ENCODE results near the gene MIF.
"Not testable (repeated sequence)": the region's sequence is repeated elsewhere in the genome, so short reads cannot be mapped to it uniquely, and the experiment has no call there.

MIF gene

GRCh38 chr22:23903328-23903971 is 9.3 kb downstream of the MIF start:
- DNase-seq (ENCODE audit: low read depth), result no peak

- DNase-seq (ENCODE audit: low read depth), result no peak
Measured at GRCh38 chr22:23904573-23905254, 10.5 kb downstream of the MIF start.

- DNase-seq (ENCODE audit: low read depth), result no peak
Measured at GRCh38 chr22:23906641-23907040, 12.5 kb downstream of the MIF start.

GRCh38 chr22:23907423-23907822 is 13.2 kb downstream of the MIF start:
- not testable (repeated sequence) for DNase-seq (ENCODE audit: low read depth)

- no peak for DNase-seq (ENCODE audit: low read depth)
Measured at GRCh38 chr22:23908587-23909205, 14.5 kb downstream of the MIF start.

- DNase-seq (ENCODE audit: low read depth), result no peak
Measured at GRCh38 chr22:23909296-23909898, 15.2 kb downstream of the MIF start.

- no peak for DNase-seq (ENCODE audit: low read depth)
Measured at GRCh38 chr22:23910496-23911190, 16.5 kb downstream of the MIF start.

- DNase-seq (ENCODE audit: low read depth), result no peak
Measured at GRCh38 chr22:23911318-23911980, 17.3 kb downstream of the MIF start.

- no peak for DNase-seq (ENCODE audit: low read depth)
Measured at GRCh38 chr22:23912293-23912903, 18.2 kb downstream of the MIF start.

- DNase-seq (ENCODE audit: low read depth), result no peak
Measured at GRCh38 chr22:23913306-23913660, 19.1 kb downstream of the MIF start.

- peak; percentile 97 for DNase-seq (ENCODE audit: low read depth)
Measured at GRCh38 chr22:23913661-23914353, 19.6 kb downstream of the MIF start.

GRCh38 chr22:23915290-23915689 is 21.1 kb downstream of the MIF start:
- DNase-seq (ENCODE audit: low read depth), result no peak

GRCh38 chr22:23920267-23920611 is 26.1 kb downstream of the MIF start:
- not testable (repeated sequence) for DNase-seq (ENCODE audit: low read depth)

- DNase-seq (ENCODE audit: low read depth), result not testable (repeated sequence)
Measured at GRCh38 chr22:23921586-23922201, 27.5 kb downstream of the MIF start.

- DNase-seq (ENCODE audit: low read depth), result no peak
Measured at GRCh38 chr22:23922921-23923320, 28.7 kb downstream of the MIF start.

- no peak for DNase-seq (ENCODE audit: low read depth)
Measured at GRCh38 chr22:23925020-23925606, 30.9 kb downstream of the MIF start.

GRCh38 chr22:23926561-23926960 is 32.4 kb downstream of the MIF start:
- DNase-seq (ENCODE audit: low read depth), result no peak

- no peak for DNase-seq (ENCODE audit: low read depth)
Measured at GRCh38 chr22:23938328-23939016, 44.3 kb downstream of the MIF start.

GRCh38 chr22:23939017-23939357 is 44.8 kb downstream of the MIF start:
- DNase-seq (ENCODE audit: low read depth), result no peak

- not testable (repeated sequence) for DNase-seq (ENCODE audit: low read depth)
Measured at GRCh38 chr22:23940166-23940565, 46.0 kb downstream of the MIF start.

All from stromal cell of bone marrow (primary cell).